Trophoblast cell (in vitro differentiated cells and primary cell): ENCODE results near the gene GP1BA.

Experiments used
- DNase-seq, 2 donors: peaks; one replicate each; pipeline ENCODE4 v3.0.0-alpha.2; 2016
- H2AFZ ChIP-seq: 2 replicates; pipeline ENCODE4 v1.6.1; 2013; ENCODE audit warnings: low read length, moderate library complexity, mild to moderate bottlenecking; ENCODE audit not compliant: insufficient read depth, poor library complexity
- H2AK5ac ChIP-seq: 2 replicates; pipeline ENCODE4 v1.6.1; 2013; ENCODE audit warnings: mild to moderate bottlenecking, low read length
- H2BK120ac ChIP-seq: 2 replicates; pipeline ENCODE4 v1.6.1; 2013; ENCODE audit warnings: low read length, mild to moderate bottlenecking, moderate library complexity; ENCODE audit not compliant: insufficient read depth, poor library complexity
- H2BK12ac ChIP-seq: 2 replicates; pipeline ENCODE4 v1.6.1; 2013; ENCODE audit warnings: mild to moderate bottlenecking, low read length, moderate library complexity
- H2BK5ac ChIP-seq: 2 replicates; pipeline ENCODE4 v1.6.1; 2013; ENCODE audit warnings: low read length, low read depth, moderate library complexity, mild to moderate bottlenecking; ENCODE audit not compliant: poor library complexity
- H3K14ac ChIP-seq: 2 replicates; pipeline ENCODE4 v1.6.1; 2013; ENCODE audit warnings: mild to moderate bottlenecking, low read length
- H3K18ac ChIP-seq: 2 replicates; pipeline ENCODE4 v1.6.1; 2013; ENCODE audit warnings: mild to moderate bottlenecking, low read length
- H3K23ac ChIP-seq: 2 replicates; pipeline ENCODE4 v1.6.1; 2013; ENCODE audit warnings: low read length
- H3K27ac ChIP-seq: 2 replicates; pipeline ENCODE4 v1.5.1; 2013; ENCODE audit warnings: low read depth, mild to moderate bottlenecking, inconsistent platforms, low read length, moderate library complexity
- H3K27me3 ChIP-seq: 2 replicates; pipeline ENCODE4 v1.6.1; 2013; ENCODE audit warnings: inconsistent platforms, mild to moderate bottlenecking, low read length, moderate library complexity; ENCODE audit not compliant: insufficient read depth
- H3K36me3 ChIP-seq, 2 experiments: 1 replicate in 1 of 2; 2 replicates in 1 of 2; pipeline ENCODE4 v1.6.1; 2013; ENCODE audit warnings: low read length in 2 of 2, mild to moderate bottlenecking in 2 of 2, moderate library complexity in 1 of 2; ENCODE audit not compliant: insufficient read depth in 2 of 2, control insufficient read depth in 1 of 2
- H3K4ac ChIP-seq: 2 replicates; pipeline ENCODE4 v1.6.1; 2013; ENCODE audit warnings: low read depth, mild to moderate bottlenecking, low read length, moderate library complexity
- H3K4me1 ChIP-seq, 2 experiments: 1 replicate in 1 of 2; 2 replicates in 1 of 2; pipeline ENCODE4 v1.6.1; 2013; ENCODE audit warnings: low read length in 2 of 2, mild to moderate bottlenecking in 2 of 2, moderate library complexity in 1 of 2; ENCODE audit not compliant: insufficient read depth in 2 of 2, control insufficient read depth in 1 of 2
- H3K4me2 ChIP-seq: 2 replicates; pipeline ENCODE4 v1.6.1; 2013; ENCODE audit warnings: inconsistent platforms, mild to moderate bottlenecking, low read length, moderate library complexity
- H3K4me3 ChIP-seq: 2 replicates; pipeline ENCODE4 v1.5.1; 2013; ENCODE audit warnings: mild to moderate bottlenecking, low read depth, low read length, inconsistent platforms
- H3K79me1 ChIP-seq: one replicate; pipeline ENCODE4 v1.6.1; 2013; ENCODE audit warnings: low read length
- H3K79me2 ChIP-seq: 2 replicates; pipeline ENCODE4 v1.6.1; 2013; ENCODE audit warnings: low read length, mild to moderate bottlenecking; ENCODE audit not compliant: control insufficient read depth, insufficient read depth, poor library complexity
- H3K9ac ChIP-seq: 2 replicates; pipeline ENCODE4 v1.6.1; 2013; ENCODE audit warnings: mild to moderate bottlenecking, low read length
- H3K9me3 ChIP-seq: 2 replicates; pipeline ENCODE4 v1.6.1; 2013; ENCODE audit warnings: low read depth, mild to moderate bottlenecking, control low read depth, inconsistent platforms, low read length; ENCODE audit not compliant: insufficient read depth
- H4K12ac ChIP-seq: 2 replicates; pipeline ENCODE4 v1.6.1; 2013; ENCODE audit warnings: low read depth, mild to moderate bottlenecking, low read length, moderate library complexity
- H4K8ac ChIP-seq: 2 replicates; pipeline ENCODE4 v1.6.1; 2013; ENCODE audit warnings: low read depth, mild to moderate bottlenecking, low read length, moderate library complexity
- H4K91ac ChIP-seq: one replicate; pipeline ENCODE4 v1.6.1; 2013; ENCODE audit warnings: low read depth, mild to moderate bottlenecking, low read length, moderate library complexity
- WGBS: extraction: QIAGEN DNeasy Blood & Tissue Kit; methylation state at CpG from one replicate; pipeline ENCODE4 v1.1.7; 2013; ENCODE audit warnings: missing lambda C conversion rate; ENCODE audit not compliant: insufficient read length, insufficient coverage; ENCODE audit errors: extremely low coverage; 5-methylcytosine and 5-hydroxymethylcytosine counted together

GP1BA gene

DNA sequence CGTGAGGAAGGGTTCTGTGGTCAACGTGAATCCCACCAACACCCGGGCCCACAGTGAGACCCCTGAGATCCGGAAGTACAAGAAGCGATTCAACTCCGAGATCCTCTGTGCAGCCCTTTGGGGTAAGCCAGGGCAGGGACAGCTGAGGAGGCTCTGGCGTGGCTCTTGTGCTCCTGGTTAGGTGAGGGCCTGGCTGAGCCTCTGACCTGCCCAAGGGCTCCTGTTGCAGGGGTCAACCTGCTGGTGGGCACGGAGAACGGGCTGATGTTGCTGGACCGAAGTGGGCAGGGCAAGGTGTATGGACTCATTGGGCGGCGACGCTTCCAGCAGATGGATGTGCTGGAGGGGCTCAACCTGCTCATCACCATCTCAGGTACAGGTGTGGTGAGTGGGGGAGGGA is 37.0 kb upstream of the GP1BA start:
- Histone ChIP-seq H3K4me2 (no peak overlapping the region), H3K4ac (no peak overlapping the region), H3K79me2 (no peaks in the 10 kb centered on the region), H4K91ac (no peak overlapping the region), H4K8ac (no peak overlapping the region), H2BK12ac (no peak overlapping the region), H3K27ac (no peak overlapping the region), H3K36me3 (peaks cover 90 to 97% of the 10 kb centered on the region in 2 experiments), H3K18ac (no peak overlapping the region), H2AFZ (no peak overlapping the region), H4K12ac (no peak overlapping the region), H3K4me3 (no peak overlapping the region), H3K9ac (no peak overlapping the region), H2BK5ac (no peak overlapping the region), H3K14ac (no peak overlapping the region), H3K79me1 (no peaks in the 10 kb centered on the region), H3K4me1 (no peaks in the 10 kb centered on the region), H3K23ac (no peak overlapping the region), H3K27me3 (no peaks in the 10 kb centered on the region), H3K9me3 (peaks cover 1% of the 10 kb centered on the region), H2AK5ac (no peak overlapping the region), H2BK120ac (no peak overlapping the region)
- no CpG with 5 or more reads among the region's 13 CpGs for WGBS
- DNase-seq = no peak

DNA sequence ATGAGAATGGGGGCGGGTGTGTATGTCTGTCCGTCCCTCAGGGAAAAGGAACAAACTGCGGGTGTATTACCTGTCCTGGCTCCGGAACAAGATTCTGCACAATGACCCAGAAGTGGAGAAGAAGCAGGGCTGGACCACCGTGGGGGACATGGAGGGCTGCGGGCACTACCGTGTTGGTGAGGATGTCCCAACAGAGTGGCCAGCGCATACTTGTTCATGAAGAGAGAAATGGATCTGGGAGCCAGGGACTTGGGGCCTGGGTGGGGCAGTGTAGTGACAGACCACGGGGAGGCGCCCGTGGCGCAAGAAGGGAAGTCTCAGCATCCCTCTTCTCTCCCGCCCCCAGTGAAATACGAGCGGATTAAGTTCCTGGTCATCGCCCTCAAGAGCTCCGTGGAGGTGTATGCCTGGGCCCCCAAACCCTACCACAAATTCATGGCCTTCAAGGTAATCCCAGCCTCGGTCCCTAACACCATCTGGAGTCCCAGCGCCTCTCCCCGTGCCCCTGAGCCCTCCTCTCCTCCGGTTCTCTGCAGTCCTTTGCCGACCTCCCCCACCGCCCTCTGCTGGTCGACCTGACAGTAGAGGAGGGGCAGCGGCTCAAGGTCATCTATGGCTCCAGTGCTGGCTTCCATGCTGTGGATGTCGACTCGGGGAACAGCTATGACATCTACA is 36.3 kb upstream of the GP1BA start:
- Histone ChIP-seq H4K8ac (no peak overlapping the region), H3K9ac (no peak overlapping the region), H3K18ac (no peak overlapping the region), H3K36me3 (peaks cover 89 to 97% of the 10 kb centered on the region in 2 experiments), H2BK120ac (no peak overlapping the region), H4K91ac (no peak overlapping the region), H3K27me3 (no peaks in the 10 kb centered on the region), H3K4ac (no peak overlapping the region), H3K79me1 (no peaks in the 10 kb centered on the region), H3K9me3 (peaks cover 1% of the 10 kb centered on the region), H3K4me2 (no peak overlapping the region), H3K4me3 (no peak overlapping the region), H3K27ac (no peak overlapping the region), H3K4me1 (no peaks in the 10 kb centered on the region), H2AFZ (no peak overlapping the region), H2BK5ac (no peak overlapping the region), H3K23ac (no peak overlapping the region), H2AK5ac (no peak overlapping the region), H2BK12ac (no peak overlapping the region), H3K14ac (no peak overlapping the region), H3K79me2 (no peaks in the 10 kb centered on the region), H4K12ac (no peak overlapping the region)
- no CpG with 5 or more reads among the region's 27 CpGs for WGBS
- DNase-seq = peak in 1 of 2 donors; percentile 23

DNA sequence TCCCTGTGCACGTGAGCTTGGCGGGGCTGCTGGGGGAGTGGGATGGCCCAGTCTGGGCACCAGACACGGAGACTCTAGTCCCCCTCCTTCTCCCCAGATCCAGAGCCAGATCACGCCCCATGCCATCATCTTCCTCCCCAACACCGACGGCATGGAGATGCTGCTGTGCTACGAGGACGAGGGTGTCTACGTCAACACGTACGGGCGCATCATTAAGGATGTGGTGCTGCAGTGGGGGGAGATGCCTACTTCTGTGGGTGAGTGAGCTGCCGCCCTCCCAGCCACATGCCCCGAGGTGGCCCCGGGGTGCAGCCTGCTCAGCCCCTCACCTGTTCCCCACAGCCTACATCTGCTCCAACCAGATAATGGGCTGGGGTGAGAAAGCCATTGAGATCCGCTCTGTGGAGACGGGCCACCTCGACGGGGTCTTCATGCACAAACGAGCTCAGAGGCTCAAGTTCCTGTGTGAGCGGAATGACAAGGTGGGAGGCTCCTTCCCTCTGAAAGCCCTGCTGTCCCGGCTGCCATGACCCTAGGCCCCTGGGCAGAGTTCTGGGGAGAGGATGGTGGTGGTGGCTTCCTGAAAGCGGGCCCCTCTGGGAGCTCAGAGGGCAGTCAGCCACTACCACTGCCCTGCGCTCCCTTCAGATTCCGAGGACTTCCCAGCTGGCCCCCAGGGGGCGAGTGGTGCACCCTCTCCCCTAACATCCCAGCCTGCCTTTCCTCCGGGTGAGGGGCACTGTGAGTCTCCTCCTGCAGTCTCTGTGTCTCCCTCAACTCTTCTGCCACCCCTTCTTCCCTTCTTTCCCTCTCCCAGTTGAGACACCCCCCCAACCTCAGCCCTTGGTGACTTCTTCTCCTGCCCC is 35.5 kb upstream of the GP1BA start:
- H3K4ac ChIP-seq = no peak overlapping the region
- DNase-seq = no peak
- peaks cover 1% of the 10 kb centered on the region for H3K9me3 ChIP-seq
- H3K36me3 ChIP-seq = peaks cover 86 to 97% of the 10 kb centered on the region in 2 experiments
- no peak overlapping the region for H3K4me3 ChIP-seq
- no peak overlapping the region for H2BK120ac ChIP-seq
- H3K23ac ChIP-seq = no peak overlapping the region
- H2BK12ac ChIP-seq = no peak overlapping the region
- no peak overlapping the region for H3K14ac ChIP-seq
- no peaks in the 10 kb centered on the region for H3K27me3 ChIP-seq
- no CpG with 5 or more reads among the region's 27 CpGs for WGBS
- no peak overlapping the region for H3K9ac ChIP-seq
- H4K12ac ChIP-seq = no peak overlapping the region
- no peak overlapping the region for H3K4me2 ChIP-seq
- H2BK5ac ChIP-seq = no peak overlapping the region
- no peak overlapping the region for H4K8ac ChIP-seq
- no peak overlapping the region for H3K27ac ChIP-seq
- H3K4me1 ChIP-seq = no peaks in the 10 kb centered on the region
- H4K91ac ChIP-seq = no peak overlapping the region
- H3K18ac ChIP-seq = no peak overlapping the region
- H3K79me1 ChIP-seq = no peaks in the 10 kb centered on the region
- H3K79me2 ChIP-seq = no peaks in the 10 kb centered on the region
- no peak overlapping the region for H2AK5ac ChIP-seq
- no peak overlapping the region for H2AFZ ChIP-seq

DNA sequence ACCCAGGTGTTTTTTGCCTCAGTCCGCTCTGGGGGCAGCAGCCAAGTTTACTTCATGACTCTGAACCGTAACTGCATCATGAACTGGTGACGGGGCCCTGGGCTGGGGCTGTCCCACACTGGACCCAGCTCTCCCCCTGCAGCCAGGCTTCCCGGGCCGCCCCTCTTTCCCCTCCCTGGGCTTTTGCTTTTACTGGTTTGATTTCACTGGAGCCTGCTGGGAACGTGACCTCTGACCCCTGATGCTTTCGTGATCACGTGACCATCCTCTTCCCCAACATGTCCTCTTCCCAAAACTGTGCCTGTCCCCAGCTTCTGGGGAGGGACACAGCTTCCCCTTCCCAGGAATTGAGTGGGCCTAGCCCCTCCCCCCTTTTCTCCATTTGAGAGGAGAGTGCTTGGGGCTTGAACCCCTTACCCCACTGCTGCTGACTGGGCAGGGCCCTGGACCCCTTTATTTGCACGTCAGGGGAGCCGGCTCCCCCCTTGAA is 34.8 kb upstream of the GP1BA start:
- no peak overlapping the region for H4K8ac ChIP-seq
- peaks cover 79 to 93% of the 10 kb centered on the region in 2 experiments for H3K36me3 ChIP-seq
- H3K9ac ChIP-seq = no peak overlapping the region
- H3K18ac ChIP-seq = no peak overlapping the region
- H2AFZ ChIP-seq = no peak overlapping the region
- no peak overlapping the region for H3K4me3 ChIP-seq
- no peak overlapping the region for H4K91ac ChIP-seq
- no peak overlapping the region for H2BK12ac ChIP-seq
- no peaks in the 10 kb centered on the region for H3K79me1 ChIP-seq
- H3K27me3 ChIP-seq = no peaks in the 10 kb centered on the region
- no peak for DNase-seq
- no peak overlapping the region for H4K12ac ChIP-seq
- no peak overlapping the region for H3K4ac ChIP-seq
- H3K4me1 ChIP-seq = no peaks in the 10 kb centered on the region
- peaks cover 1% of the 10 kb centered on the region for H3K9me3 ChIP-seq
- no peak overlapping the region for H3K14ac ChIP-seq
- H3K79me2 ChIP-seq = no peaks in the 10 kb centered on the region
- WGBS = no CpG with 5 or more reads among the region's 10 CpGs
- H2BK120ac ChIP-seq = no peak overlapping the region
- no peak overlapping the region for H2AK5ac ChIP-seq
- no peak overlapping the region for H3K23ac ChIP-seq
- no peak overlapping the region for H2BK5ac ChIP-seq
- no peak overlapping the region for H3K4me2 ChIP-seq
- H3K27ac ChIP-seq = no peak overlapping the region
